Measurements from ENCODE around the gene OR2G6.
"Not testable (repeated sequence)": the region's sequence is repeated elsewhere in the genome, so short reads cannot be mapped to it uniquely, and the experiment has no call there.

DNA sequence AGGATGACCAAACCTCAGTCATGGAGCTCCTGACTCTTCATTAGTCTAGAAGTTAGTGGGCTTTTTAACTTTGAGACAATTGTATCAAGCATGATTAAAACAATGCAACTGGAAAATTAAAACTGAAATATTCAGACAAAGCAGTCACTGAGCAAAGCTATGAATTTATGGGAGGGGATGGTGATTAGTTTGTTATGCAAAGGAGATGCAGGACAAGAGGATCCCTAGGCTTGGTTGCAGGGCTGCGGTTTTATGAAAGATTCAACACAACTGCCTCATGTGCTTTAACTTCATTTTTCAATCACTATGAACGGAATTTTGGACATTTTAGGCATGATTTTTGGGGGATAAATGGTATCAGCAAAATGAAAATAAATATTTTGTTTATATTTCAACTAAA is 35.8 kb upstream of the OR2G6 start:
- not testable (repeated sequence) for TF ChIP-seq CTCF (conservative IDR thresholded peaks at IDR 0.05; ENCODE audit: low read depth, low read length); EZH2 (IDR thresholded peaks at IDR 0.05; ENCODE audit: low read length, unreplicated experiment); EZH2phosphoT487 (IDR thresholded peaks at IDR 0.05; ENCODE audit: borderline replicate concordance, low read length)
